ENCODE measurements around the gene NHP2.

- TF ChIP-seq CTCF (IDR thresholded peaks at IDR 0.05): no peak
- TF ChIP-seq POLR2A (IDR thresholded peaks at IDR 0.05): no peak
Observed at GRCh38 chr5:178110511-178110910, 43.2 kb downstream of the NHP2 start.

All from heart left ventricle (tissue), 13 donors.